HEK293 (cell line): ENCODE data around the gene DNAJB14.
A peak's percentile ranks its signal among the peaks of the same experiment; 100 is the strongest.
"Not testable (repeated sequence)": the region's sequence is repeated elsewhere in the genome, so short reads cannot be mapped to it uniquely, and the experiment has no call there.

Experiments
- CTCF ChIA-PET: fragments of 350-600 bp; formaldehyde crosslinking; extraction: SDS; loops from one replicate; lab custom pipeline; 2021; ENCODE audit warnings: antibody characterized with exemption; lab: Yijun Ruan, JAX
- POLR2A ChIA-PET: fragments of 300-600 bp; formaldehyde crosslinking; extraction: SDS; loops from one replicate; lab custom pipeline; 2020; ENCODE audit warnings: antibody characterized with exemption, inconsistent platforms; lab: Yijun Ruan, JAX
- H3K27ac ChIP-seq: fragments of 200-500 bp; sonication (Bioruptor generic); 2 replicates; pipeline ENCODE4 v1.5.1; 2014; ENCODE audit warnings: low read depth, low read length, control low read depth, inconsistent platforms; ENCODE audit errors: extremely low read depth
- H3K36me3 ChIP-seq, 2 experiments: fragments of 200-500 bp in 1 of 2; sonication (Bioruptor generic) in 1 of 2; 1 replicate in 1 of 2; 2 replicates in 1 of 2; pipeline ENCODE4 v1.5.1; 2014 to 2017; ENCODE audit warnings: inconsistent platforms in 2 of 2, low read length in 2 of 2; ENCODE audit not compliant: control insufficient read depth in 2 of 2, insufficient read depth in 1 of 2
- H3K4me1 ChIP-seq: fragments of 200-500 bp; sonication (Bioruptor generic); 2 replicates; pipeline ENCODE4 v1.5.1; 2014; ENCODE audit warnings: mild to moderate bottlenecking, low read length, inconsistent platforms; ENCODE audit not compliant: control insufficient read depth, insufficient read depth
- H3K4me3 ChIP-seq: 2 replicates; pipeline ENCODE4 v1.5.1; 2011; ENCODE audit warnings: low read depth, mild to moderate bottlenecking, control low read depth, low read length, moderate library complexity
- H3K9me3 ChIP-seq: fragments of 200-500 bp; sonication (Bioruptor generic); 2 replicates; pipeline ENCODE4 v1.5.1; 2014; ENCODE audit warnings: low read depth, low read length, inconsistent platforms; ENCODE audit not compliant: control insufficient read depth, insufficient read depth
- HOXC10 ChIP-seq: sonication (generic); formaldehyde crosslinking; IDR thresholded peaks from 2 replicates; pipeline ENCODE4 v1.8.1; 2023; ENCODE audit warnings: mild to moderate bottlenecking, missing genetic modification reagents
- MEIS1 ChIP-seq: sonication (generic); formaldehyde crosslinking; IDR thresholded peaks from 2 replicates; pipeline ENCODE4 v1.8.1; 2022; ENCODE audit warnings: missing genetic modification reagents, mild to moderate bottlenecking, borderline replicate concordance
- REPIN1 ChIP-seq: fragments of 450-650 bp; formaldehyde crosslinking; IDR thresholded peaks from 2 replicates; pipeline ENCODE4 v1.5.1; 2017; ENCODE audit warnings: missing biosample characterization, missing genetic modification characterization, low read depth
- ZNF146 ChIP-seq: fragments of 450-650 bp; formaldehyde crosslinking; IDR thresholded peaks from 2 replicates; pipeline ENCODE4 v1.5.1; 2016; ENCODE audit warnings: missing biosample characterization, missing genetic modification characterization
- ZNF24 ChIP-seq: fragments of 450-650 bp; formaldehyde crosslinking; IDR thresholded peaks from 2 replicates; pipeline ENCODE4 v1.5.1; 2016; ENCODE audit warnings: missing biosample characterization, missing genetic modification characterization
- ZNF335 ChIP-seq: fragments of 450-650 bp; formaldehyde crosslinking; conservative IDR thresholded peaks from 2 replicates; pipeline ENCODE4 v1.5.1; 2016; ENCODE audit warnings: missing biosample characterization, missing genetic modification characterization
- ZNF391 ChIP-seq: fragments of 450-650 bp; formaldehyde crosslinking; IDR thresholded peaks from 2 replicates; pipeline ENCODE4 v1.5.1; 2016; ENCODE audit warnings: low read depth, missing biosample characterization, missing genetic modification characterization, borderline replicate concordance
- ZNF416 ChIP-seq: fragments of 450-650 bp; formaldehyde crosslinking; IDR thresholded peaks from 2 replicates; pipeline ENCODE4 v1.5.1; 2016; ENCODE audit warnings: missing biosample characterization, missing genetic modification characterization
- ZNF433 ChIP-seq: fragments of 450-650 bp; formaldehyde crosslinking; IDR thresholded peaks from 2 replicates; pipeline ENCODE4 v1.5.1; 2016; ENCODE audit warnings: missing biosample characterization, missing genetic modification characterization, low read depth
- ZNF501 ChIP-seq: fragments of 450-650 bp; formaldehyde crosslinking; IDR thresholded peaks from 2 replicates; pipeline ENCODE4 v1.5.1; 2016; ENCODE audit warnings: missing biosample characterization, missing genetic modification characterization
- ZNF544 ChIP-seq: fragments of 450-650 bp; formaldehyde crosslinking; IDR thresholded peaks from 2 replicates; pipeline ENCODE4 v1.5.0; 2017; ENCODE audit warnings: missing biosample characterization, missing genetic modification characterization
- ZNF561 ChIP-seq: fragments of 450-650 bp; IDR thresholded peaks from 2 replicates; pipeline ENCODE4 v1.5.1; 2018; ENCODE audit warnings: missing biosample characterization, missing genetic modification characterization, borderline replicate concordance
- ZNF624 ChIP-seq: fragments of 450-650 bp; formaldehyde crosslinking; IDR thresholded peaks from 2 replicates; pipeline ENCODE4 v1.5.1; 2017; ENCODE audit warnings: missing biosample characterization, missing genetic modification characterization
- ZNF747 ChIP-seq: fragments of 450-650 bp; formaldehyde crosslinking; IDR thresholded peaks from 2 replicates; pipeline ENCODE4 v1.5.1; 2016; ENCODE audit warnings: missing biosample characterization, missing genetic modification characterization
- ZXDB ChIP-seq: fragments of 450-650 bp; formaldehyde crosslinking; IDR thresholded peaks from 2 replicates; pipeline ENCODE4 v1.5.1; 2016; ENCODE audit warnings: missing biosample characterization, missing genetic modification characterization
- TF ChIP-seq, protein P1 (sequence below): fragments of 450-650 bp; formaldehyde crosslinking; IDR thresholded peaks from 2 replicates; pipeline ENCODE4 v1.5.1; 2016; ENCODE audit warnings: missing biosample characterization, missing genetic modification characterization
- TF ChIP-seq, protein P2 (sequence below): fragments of 450-650 bp; formaldehyde crosslinking; IDR thresholded peaks from 2 replicates; pipeline ENCODE4 v1.5.1; 2017; ENCODE audit warnings: missing biosample characterization, missing genetic modification characterization
- TF ChIP-seq, protein P3 (sequence below): fragments of 450-650 bp; formaldehyde crosslinking; IDR thresholded peaks from 2 replicates; pipeline ENCODE4 v1.5.1; 2016; ENCODE audit warnings: missing biosample characterization, missing genetic modification characterization, borderline replicate concordance

The DNAJB14 gene

DNA sequence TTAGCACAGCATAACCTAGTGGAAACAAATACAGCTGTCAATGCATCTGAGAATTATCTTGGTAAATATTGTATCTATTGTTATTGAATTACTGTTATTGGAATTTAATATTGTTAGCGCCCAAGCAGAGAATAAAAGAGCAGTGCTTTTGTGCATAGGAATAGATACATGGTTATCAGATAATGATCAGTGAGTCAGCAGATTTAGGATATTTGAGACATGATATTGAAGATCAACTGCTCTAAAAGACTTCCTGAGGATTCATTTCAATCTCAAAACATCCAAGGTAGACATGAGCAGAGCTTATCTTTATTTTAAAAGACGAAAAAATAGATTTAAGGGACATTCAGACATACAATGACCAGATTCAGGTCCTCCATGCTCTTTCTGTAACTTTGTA, 14.2 kb upstream of the DNAJB14 start:
- Histone ChIP-seq H3K27ac (no peak overlapping the region), H3K36me3 (no peaks in the 10 kb centered on the region), H3K4me1 (no peaks in the 10 kb centered on the region), H3K4me3 (no peak overlapping the region), H3K9me3 (no peaks in the 10 kb centered on the region)
- POLR2A ChIA-PET: interaction anchor here (1.3 kb wide), 1 partner anchor 10 kb away, joined by 4 read pairs; no protein-coding TSS in a partner anchor
- CTCF ChIA-PET: no interaction called here
- TF ChIP-seq ZNF501 (tag by site-specific recombination): no peak
- no peak for TF ChIP-seq ZNF747
- no peak for TF ChIP-seq ZNF624 (tag by site-specific recombination)
- TF ChIP-seq ZNF24 (tag by site-specific recombination): no peak
- TF ChIP-seq ZNF335 (tag by site-specific recombination): no peak
- TF ChIP-seq, protein P1, sequence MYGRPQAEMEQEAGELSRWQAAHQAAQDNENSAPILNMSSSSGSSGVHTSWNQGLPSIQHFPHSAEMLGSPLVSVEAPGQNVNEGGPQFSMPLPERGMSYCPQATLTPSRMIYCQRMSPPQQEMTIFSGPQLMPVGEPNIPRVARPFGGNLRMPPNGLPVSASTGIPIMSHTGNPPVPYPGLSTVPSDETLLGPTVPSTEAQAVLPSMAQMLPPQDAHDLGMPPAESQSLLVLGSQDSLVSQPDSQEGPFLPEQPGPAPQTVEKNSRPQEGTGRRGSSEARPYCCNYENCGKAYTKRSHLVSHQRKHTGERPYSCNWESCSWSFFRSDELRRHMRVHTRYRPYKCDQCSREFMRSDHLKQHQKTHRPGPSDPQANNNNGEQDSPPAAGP (tag by site-specific recombination): no peak
- TF ChIP-seq ZNF433 (tag by site-specific recombination): no peak
- no peak for TF ChIP-seq REPIN1 (tag by site-specific recombination)
- TF ChIP-seq, protein P2, sequence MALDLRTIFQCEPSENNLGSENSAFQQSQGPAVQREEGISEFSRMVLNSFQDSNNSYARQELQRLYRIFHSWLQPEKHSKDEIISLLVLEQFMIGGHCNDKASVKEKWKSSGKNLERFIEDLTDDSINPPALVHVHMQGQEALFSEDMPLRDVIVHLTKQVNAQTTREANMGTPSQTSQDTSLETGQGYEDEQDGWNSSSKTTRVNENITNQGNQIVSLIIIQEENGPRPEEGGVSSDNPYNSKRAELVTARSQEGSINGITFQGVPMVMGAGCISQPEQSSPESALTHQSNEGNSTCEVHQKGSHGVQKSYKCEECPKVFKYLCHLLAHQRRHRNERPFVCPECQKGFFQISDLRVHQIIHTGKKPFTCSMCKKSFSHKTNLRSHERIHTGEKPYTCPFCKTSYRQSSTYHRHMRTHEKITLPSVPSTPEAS: no peak
- TF ChIP-seq, protein P3, sequence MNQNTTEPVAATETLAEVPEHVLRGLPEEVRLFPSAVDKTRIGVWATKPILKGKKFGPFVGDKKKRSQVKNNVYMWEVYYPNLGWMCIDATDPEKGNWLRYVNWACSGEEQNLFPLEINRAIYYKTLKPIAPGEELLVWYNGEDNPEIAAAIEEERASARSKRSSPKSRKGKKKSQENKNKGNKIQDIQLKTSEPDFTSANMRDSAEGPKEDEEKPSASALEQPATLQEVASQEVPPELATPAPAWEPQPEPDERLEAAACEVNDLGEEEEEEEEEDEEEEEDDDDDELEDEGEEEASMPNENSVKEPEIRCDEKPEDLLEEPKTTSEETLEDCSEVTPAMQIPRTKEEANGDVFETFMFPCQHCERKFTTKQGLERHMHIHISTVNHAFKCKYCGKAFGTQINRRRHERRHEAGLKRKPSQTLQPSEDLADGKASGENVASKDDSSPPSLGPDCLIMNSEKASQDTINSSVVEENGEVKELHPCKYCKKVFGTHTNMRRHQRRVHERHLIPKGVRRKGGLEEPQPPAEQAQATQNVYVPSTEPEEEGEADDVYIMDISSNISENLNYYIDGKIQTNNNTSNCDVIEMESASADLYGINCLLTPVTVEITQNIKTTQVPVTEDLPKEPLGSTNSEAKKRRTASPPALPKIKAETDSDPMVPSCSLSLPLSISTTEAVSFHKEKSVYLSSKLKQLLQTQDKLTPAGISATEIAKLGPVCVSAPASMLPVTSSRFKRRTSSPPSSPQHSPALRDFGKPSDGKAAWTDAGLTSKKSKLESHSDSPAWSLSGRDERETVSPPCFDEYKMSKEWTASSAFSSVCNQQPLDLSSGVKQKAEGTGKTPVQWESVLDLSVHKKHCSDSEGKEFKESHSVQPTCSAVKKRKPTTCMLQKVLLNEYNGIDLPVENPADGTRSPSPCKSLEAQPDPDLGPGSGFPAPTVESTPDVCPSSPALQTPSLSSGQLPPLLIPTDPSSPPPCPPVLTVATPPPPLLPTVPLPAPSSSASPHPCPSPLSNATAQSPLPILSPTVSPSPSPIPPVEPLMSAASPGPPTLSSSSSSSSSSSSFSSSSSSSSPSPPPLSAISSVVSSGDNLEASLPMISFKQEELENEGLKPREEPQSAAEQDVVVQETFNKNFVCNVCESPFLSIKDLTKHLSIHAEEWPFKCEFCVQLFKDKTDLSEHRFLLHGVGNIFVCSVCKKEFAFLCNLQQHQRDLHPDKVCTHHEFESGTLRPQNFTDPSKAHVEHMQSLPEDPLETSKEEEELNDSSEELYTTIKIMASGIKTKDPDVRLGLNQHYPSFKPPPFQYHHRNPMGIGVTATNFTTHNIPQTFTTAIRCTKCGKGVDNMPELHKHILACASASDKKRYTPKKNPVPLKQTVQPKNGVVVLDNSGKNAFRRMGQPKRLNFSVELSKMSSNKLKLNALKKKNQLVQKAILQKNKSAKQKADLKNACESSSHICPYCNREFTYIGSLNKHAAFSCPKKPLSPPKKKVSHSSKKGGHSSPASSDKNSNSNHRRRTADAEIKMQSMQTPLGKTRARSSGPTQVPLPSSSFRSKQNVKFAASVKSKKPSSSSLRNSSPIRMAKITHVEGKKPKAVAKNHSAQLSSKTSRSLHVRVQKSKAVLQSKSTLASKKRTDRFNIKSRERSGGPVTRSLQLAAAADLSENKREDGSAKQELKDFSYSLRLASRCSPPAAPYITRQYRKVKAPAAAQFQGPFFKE: no peak
- TF ChIP-seq HOXC10: no peak
- TF ChIP-seq ZNF561: no peak
- TF ChIP-seq ZNF391 (tag by site-specific recombination): no peak
- TF ChIP-seq ZNF544 (tag by site-specific recombination): no peak
- no peak for TF ChIP-seq ZXDB (tag by site-specific recombination)
- no peak for TF ChIP-seq MEIS1 (CRISPR knock-in tag)
- TF ChIP-seq ZNF416: no peak

- H3K36me3 ChIP-seq: not testable (repeated sequence)
- peak; percentile 87 for TF ChIP-seq ZNF146 (tag by site-specific recombination)
- TF ChIP-seq, all 188 proteins: peak for 1; not testable (repeated sequence) for 187
- H3K4me3 ChIP-seq, H3K9me3 ChIP-seq, H3K27ac ChIP-seq, CTCF ChIA-PET, H3K4me1 ChIP-seq: not testable (repeated sequence)
- POLR2A ChIA-PET: interaction anchor here (1.3 kb wide), 1 partner anchor 8 kb away, joined by 4 read pairs; no protein-coding TSS in a partner anchor
Measured at GRCh38 chr4:99958207-99958606, 11.8 kb upstream of the DNAJB14 start.
